Stimulated activated naive CD8-positive, alpha-beta T cell treated with anti-CD3 and anti-CD28 coated beads, Interleukin-15, Interleukin-2, amounts not matched to agents 100 ng/mL and 50 ng/mL, for 24 hours (primary cell): ENCODE measurements around the gene CSPG5.

Experiments
- H3K27ac Mint-ChIP-seq: one replicate; pipeline ENCODE4 v1.8.0; 2021; ENCODE audit warnings: mild to moderate bottlenecking, mixed read lengths
- H3K27me3 Mint-ChIP-seq: one replicate; pipeline ENCODE4 v1.8.0; 2021; ENCODE audit warnings: mixed read lengths
- H3K36me3 Mint-ChIP-seq: one replicate; pipeline ENCODE4 v1.8.0; 2021; ENCODE audit warnings: low read depth, mixed read lengths
- H3K4me1 Mint-ChIP-seq: one replicate; pipeline ENCODE4 v1.8.0; 2021; ENCODE audit warnings: low read depth, mixed read lengths
- H3K4me3 Mint-ChIP-seq: one replicate; pipeline ENCODE4 v1.8.0; 2021; ENCODE audit warnings: mild to moderate bottlenecking, mixed read lengths
- H3K9me3 Mint-ChIP-seq: one replicate; pipeline ENCODE4 v1.8.0; 2021; ENCODE audit warnings: mixed read lengths

The CSPG5 gene

DNA sequence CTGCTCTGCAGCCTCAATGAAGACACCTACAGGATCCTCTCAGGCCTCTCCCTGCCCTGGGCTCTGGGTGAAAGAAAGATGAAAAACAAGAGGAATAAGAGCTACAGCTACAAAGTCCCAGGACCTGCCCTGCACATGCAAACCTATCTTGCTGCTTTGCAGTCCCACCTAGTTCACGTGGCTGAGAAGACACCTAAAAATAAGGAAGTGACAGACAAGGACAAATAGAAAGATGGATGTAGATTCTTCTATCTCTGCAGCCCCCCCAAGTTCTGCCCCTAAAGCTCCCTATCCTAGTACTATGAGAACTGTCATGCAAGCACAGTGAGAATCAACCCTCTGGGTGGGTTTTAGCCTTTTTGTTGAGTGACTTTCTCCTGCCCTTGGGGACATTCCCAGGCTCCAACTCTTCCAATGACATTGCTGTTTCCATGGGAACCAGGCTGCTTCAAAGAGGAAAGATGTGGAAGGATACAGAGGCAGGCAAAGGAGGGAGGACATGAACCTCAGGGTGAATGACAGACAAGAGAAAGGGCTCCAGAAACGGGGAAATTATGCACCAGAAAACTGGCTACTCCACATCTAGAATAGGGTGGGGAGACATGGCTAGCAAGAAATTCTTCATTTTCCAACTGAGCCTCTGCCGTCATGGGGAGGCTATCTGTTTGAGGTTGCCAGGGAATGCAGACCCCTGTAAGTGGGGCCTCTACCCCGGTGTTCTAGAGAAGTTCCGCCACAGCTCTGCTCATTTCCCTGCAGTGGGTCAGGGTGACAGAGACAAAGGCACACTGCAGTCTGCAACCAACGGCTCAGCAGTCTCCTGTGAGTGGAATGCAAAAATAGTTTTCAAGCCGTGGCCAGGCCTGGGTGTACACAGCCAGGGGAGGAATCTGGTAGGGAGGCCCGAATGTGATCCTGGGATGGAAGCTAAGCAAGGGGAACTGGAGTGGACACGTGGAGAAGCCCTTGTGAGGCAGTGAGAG lies 5.2 kb downstream of the CSPG5 start:
- Mint-ChIP-seq H3K36me3 (no peaks in the 10 kb centered on the region), H3K4me1 (peaks cover 3% of the 10 kb centered on the region), H3K9me3 (no peaks in the 10 kb centered on the region), H3K27me3 (peaks cover 29% of the 10 kb centered on the region), H3K4me3 (no peak overlapping the region), H3K27ac (no peak overlapping the region)

DNA sequence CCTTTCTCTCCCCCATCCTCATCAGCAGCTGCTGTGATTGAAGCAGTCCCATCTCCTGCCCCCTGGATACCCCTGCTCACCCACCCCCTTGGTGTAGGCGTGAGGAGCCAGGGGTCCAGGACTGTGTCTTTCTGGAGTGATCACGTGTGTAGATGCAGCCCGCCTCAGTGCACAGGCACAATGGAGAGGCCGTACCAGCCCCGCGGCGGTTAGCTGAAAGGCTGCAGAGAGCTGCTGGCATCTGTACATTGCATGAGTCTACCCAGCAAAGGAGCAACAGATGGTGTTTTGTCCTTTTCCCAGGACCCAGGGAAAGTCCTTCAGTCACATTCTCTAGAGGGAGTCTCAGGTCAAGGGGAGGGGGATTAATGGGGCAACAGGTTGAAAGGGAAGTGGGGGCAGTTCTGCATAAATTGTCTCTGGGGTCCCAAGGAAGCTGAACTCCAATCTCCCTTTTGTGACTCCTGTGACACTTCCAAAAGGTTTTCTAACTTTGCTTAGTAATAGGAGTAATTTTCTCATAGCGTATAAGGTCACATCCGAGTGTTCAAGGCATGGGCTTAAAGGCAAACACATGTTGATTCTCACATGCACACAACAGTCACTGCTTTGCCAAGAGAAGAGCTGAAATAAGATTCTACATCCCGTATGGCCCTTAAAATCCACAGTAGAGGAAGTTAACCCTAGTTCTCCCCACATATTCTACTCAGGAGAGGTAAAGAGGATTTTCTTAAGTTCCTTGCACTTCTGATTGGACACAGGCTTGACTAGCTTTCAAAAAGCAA lies 7.1 kb downstream of the CSPG5 start:
- H3K4me3 Mint-ChIP-seq = no peak overlapping the region
- no peaks in the 10 kb centered on the region for H3K9me3 Mint-ChIP-seq
- no peaks in the 10 kb centered on the region for H3K4me1 Mint-ChIP-seq
- H3K27ac Mint-ChIP-seq = no peak overlapping the region
- H3K27me3 Mint-ChIP-seq = peaks cover 24% of the 10 kb centered on the region
- H3K36me3 Mint-ChIP-seq = no peaks in the 10 kb centered on the region

DNA sequence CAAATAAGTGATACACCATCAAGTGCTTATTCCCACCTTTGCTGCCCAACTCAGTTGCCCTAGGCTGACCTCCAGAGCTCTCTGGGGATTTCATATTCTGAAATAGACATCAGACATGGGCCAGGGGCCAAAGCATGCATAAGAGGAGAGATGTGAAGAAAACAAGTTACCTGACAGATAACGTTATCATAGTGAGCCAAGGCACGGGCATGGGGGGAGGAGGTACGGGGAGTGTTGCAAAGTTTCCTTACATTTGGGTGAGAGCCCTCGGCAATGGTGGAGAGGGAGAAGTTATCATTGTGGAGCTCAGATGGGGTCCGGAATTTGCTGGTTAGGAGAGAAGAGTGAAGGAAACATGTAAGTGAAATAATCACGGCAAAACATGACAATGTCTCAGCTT lies 9.8 kb downstream of the CSPG5 start:
- H3K36me3 Mint-ChIP-seq = no peaks in the 10 kb centered on the region
- no peaks in the 10 kb centered on the region for H3K9me3 Mint-ChIP-seq
- H3K27me3 Mint-ChIP-seq = peaks cover 10% of the 10 kb centered on the region
- H3K4me1 Mint-ChIP-seq = no peaks in the 10 kb centered on the region
- H3K27ac Mint-ChIP-seq = no peak overlapping the region
- no peak overlapping the region for H3K4me3 Mint-ChIP-seq

DNA sequence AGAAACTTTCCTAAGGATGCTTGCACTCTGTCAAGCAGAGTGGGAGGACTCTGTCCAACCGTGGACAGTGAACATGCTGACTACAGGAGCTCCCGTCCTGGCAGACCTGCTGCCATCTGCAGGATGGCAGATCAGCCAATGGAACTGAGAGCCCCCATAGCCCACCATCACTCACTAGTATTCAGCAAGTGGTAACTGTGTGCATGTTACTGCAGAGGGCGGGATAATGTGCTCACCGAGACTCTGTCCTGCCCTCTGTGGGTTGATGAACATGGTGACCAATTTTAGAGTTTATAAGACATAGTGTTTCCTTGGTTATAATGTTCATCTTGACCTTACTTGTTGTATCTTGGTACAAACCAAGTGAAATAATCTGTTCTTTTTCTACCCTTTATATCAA lies 11.5 kb downstream of the CSPG5 start:
- Mint-ChIP-seq H3K9me3 (no peaks in the 10 kb centered on the region), H3K27ac (no peak overlapping the region), H3K36me3 (no peaks in the 10 kb centered on the region), H3K27me3 (no peaks in the 10 kb centered on the region), H3K4me1 (no peaks in the 10 kb centered on the region), H3K4me3 (no peak overlapping the region)

DNA sequence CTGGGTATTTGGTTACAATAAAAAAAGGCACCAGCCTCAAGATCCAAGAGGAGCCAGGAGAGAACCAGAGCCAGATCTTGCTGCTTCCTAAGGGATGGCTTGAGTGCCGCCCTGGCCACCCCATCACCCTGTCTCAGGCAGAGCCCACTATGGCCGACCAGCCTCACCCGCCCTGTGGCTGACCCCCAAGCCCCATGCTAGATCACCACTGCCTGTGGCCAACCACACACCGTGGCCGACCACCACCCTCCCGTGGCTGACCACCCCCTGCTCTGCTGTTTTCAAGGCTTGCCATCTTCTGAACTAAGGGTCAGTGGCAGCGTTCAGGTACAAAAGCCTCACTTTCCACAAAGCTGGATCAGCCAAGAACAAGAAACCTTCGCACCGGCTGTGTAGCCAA lies 12.0 kb downstream of the CSPG5 start:
- H3K27me3 Mint-ChIP-seq = no peaks in the 10 kb centered on the region
- H3K36me3 Mint-ChIP-seq = no peaks in the 10 kb centered on the region
- no peak overlapping the region for H3K27ac Mint-ChIP-seq
- H3K9me3 Mint-ChIP-seq = no peaks in the 10 kb centered on the region
- H3K4me1 Mint-ChIP-seq = no peaks in the 10 kb centered on the region
- no peak overlapping the region for H3K4me3 Mint-ChIP-seq

DNA sequence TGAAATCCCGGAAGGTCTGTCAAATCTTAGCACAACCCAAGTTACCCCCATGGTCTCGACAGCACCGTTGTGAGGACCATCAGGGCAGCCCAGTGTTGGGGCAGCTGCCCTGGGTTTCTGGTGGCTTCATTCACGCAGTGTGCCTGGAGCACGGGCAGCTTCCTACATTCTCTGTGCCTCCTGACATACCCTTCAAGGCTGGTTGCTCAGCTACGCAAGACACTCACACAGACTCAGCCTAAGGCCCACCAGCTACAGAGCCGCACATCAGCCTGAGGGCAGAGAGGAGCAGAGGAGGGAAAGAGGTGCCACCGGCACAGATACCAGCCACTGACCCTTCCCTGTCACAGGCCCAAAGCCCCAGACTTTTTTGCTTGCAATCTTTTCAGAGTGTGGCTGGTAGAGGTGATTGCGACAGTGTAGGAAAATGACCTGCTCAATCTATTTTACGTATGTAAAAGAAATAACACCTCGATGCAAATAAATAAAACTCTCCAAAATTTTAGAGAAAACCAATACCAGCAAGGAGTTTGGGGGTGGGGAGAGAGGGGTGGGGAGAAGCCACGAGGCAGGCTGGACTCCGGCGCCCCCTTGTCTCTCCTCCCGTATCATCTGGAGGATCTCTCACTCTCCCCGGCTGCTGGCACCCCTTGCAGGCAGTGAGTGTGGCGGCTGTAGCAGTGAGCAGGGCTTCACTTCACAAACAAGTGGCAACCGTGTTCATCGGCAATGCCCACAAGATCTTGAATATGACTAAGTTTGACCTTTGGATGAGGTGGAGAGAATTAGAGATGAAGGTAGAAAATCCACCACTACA lies 12.7 kb downstream of the CSPG5 start:
- Mint-ChIP-seq H3K36me3 (no peaks in the 10 kb centered on the region), H3K9me3 (no peaks in the 10 kb centered on the region), H3K4me3 (no peak overlapping the region), H3K27ac (no peak overlapping the region), H3K27me3 (no peaks in the 10 kb centered on the region), H3K4me1 (no peaks in the 10 kb centered on the region)

DNA sequence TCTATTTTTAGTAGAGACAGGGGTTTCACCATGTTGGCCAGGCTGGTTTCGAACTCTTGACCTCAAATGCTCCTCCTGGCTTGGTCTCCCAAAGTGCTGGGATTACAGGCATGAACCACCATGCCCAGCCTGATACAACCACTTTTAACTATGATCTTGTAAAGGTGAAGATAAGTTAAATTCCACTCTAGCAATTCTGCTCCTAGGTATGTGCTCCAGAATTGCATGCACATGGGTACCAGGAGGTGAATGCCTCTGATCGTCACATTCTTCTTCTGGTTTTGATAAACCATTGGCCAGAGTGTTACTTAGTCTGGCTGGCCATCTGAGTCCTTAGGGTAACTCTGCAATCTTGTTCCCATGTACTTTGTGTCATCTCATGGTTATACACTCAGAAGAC lies 22.3 kb downstream of the CSPG5 start:
- Mint-ChIP-seq H3K27me3 (peaks cover 4% of the 10 kb centered on the region), H3K27ac (no peak overlapping the region), H3K4me3 (no peak overlapping the region), H3K9me3 (no peaks in the 10 kb centered on the region), H3K36me3 (no peaks in the 10 kb centered on the region), H3K4me1 (no peaks in the 10 kb centered on the region)

DNA sequence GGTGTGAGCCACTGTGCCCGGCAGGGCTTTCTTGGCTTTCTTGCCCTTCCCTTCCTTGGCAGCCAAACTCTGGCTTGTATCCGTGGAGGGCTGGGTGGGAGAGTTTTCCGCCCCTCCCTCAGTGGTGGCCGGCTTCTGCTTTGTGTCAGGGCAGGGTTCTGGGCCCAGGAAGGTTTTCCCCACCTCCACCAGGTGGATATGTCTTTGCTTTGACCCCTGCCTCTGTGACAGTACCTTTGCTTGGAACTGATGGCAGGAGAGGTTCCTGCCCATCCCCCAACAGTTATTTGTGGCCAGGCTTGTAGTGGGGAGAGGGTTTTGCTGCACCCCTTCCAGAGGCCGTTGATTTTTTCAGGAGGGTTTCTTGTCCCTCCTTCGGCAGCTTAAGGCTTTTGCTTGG lies 24.3 kb downstream of the CSPG5 start:
- no peaks in the 10 kb centered on the region for H3K4me1 Mint-ChIP-seq
- H3K36me3 Mint-ChIP-seq = no peaks in the 10 kb centered on the region
- H3K27me3 Mint-ChIP-seq = peaks cover 8% of the 10 kb centered on the region
- no peak overlapping the region for H3K4me3 Mint-ChIP-seq
- H3K9me3 Mint-ChIP-seq = no peaks in the 10 kb centered on the region
- no peak overlapping the region for H3K27ac Mint-ChIP-seq

DNA sequence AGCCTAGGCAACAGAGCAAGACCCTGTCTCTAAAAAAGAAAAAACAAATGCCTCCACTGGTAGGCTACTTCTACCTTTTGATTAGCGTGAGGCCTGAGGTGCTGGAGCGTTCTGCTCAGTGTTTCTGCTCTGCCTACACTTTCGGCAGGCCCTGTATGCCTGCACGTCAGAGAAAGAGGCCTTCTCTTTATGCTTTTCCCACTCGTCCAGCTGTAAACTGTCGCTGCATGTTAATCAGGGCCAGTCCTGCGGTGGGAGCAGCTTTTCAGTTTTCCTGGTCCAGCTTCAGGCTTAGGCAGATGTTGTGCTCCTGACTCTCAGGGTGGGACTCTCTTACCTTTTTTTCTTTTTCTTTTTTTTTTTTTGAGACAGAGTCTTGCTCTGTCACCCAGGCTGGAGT lies 25.3 kb downstream of the CSPG5 start:
- Mint-ChIP-seq H3K27ac (no peak overlapping the region), H3K4me3 (no peak overlapping the region), H3K9me3 (no peaks in the 10 kb centered on the region), H3K36me3 (no peaks in the 10 kb centered on the region), H3K27me3 (peaks cover 12% of the 10 kb centered on the region), H3K4me1 (no peaks in the 10 kb centered on the region)

DNA sequence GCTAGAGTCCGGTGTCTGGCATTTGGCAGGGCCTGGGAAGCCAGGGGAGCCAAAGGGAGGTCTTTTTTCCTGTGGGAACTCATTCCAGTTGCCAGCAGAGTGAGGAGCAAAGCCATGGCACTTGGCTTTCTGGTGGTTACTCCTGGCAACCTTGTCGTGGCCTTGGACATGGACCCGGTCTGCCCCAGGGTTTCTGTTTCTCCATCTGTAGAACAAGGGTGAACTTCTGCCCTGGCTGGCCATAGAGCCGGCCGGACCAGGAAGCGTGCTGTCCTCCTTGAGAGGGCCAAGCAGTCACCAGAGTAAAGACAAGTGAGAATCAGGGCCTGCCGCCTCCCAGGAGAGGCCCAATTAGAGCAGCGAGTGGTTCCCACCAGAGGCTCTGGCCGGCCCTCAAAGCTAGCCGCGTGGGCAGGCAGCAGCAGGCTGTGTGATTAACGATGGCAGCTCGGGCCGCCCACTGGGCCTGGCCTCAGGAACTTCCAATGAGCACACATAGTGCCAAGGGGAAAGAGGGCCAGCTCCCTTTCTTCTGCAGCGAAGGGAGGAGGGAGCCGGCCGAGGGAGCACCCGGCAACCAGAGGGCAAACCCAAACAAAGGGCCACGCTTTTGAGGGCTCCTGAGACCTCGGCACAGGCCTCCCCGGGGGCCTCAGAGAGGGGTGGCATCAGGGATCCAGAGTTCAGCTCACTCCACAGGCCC lies 36.0 kb downstream of the CSPG5 start:
- Mint-ChIP-seq H3K4me1 (peaks cover 5% of the 10 kb centered on the region), H3K27ac (no peak overlapping the region), H3K36me3 (no peaks in the 10 kb centered on the region), H3K4me3 (no peak overlapping the region), H3K27me3 (peaks cover 11% of the 10 kb centered on the region), H3K9me3 (no peaks in the 10 kb centered on the region)

DNA sequence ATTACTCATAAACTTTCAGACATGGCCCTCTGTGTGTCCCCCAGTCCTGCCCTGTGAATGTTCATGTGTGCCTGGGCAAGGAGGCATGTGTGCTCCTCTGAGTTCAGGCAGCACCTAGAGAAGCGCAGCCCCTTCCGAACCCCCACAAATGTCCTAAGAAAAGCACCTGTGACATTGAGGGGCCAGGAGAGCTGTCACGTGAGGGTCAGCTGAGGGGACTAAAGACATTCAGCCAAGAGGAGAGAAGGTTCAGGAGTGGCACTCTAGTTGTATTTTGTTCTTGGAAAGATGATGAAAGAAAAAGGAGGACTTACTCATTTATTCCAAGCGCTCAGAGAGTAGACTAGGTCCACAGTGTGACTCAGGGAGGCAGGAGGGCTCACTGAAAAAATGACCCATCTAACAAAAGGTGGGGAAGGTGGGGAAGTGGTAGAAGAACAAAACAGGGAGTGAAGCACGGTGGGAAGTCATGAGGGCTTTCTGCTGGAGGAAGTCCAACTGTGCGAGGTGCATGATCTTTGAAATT lies 37.0 kb downstream of the CSPG5 start:
- H3K9me3 Mint-ChIP-seq = no peaks in the 10 kb centered on the region
- no peak overlapping the region for H3K4me3 Mint-ChIP-seq
- H3K27ac Mint-ChIP-seq = peak overlapping the region; percentile 33
- peaks cover 5% of the 10 kb centered on the region for H3K4me1 Mint-ChIP-seq
- no peaks in the 10 kb centered on the region for H3K36me3 Mint-ChIP-seq
- peaks cover 14% of the 10 kb centered on the region for H3K27me3 Mint-ChIP-seq

DNA sequence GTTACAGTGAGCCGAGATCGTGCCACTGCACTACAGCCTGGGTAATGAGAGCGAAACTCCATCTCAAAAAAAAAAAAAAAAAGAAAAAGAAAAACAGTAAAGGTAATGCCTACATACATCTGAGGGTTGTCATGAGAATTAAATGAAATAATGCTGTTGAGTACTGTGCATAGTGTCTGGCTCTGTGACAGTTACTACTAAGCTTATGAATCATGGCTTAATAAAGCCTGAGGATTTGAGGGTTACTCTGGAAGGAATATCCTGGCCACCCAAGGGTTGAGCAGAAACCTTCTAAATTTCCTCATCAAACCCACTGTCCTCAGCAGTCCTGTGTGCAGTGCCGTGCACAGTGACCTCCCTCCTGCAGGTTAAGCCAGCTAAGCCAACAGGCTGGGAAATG lies 38.4 kb downstream of the CSPG5 start:
- Mint-ChIP-seq H3K9me3 (no peaks in the 10 kb centered on the region), H3K27ac (no peak overlapping the region), H3K4me1 (peaks cover 5% of the 10 kb centered on the region), H3K4me3 (no peak overlapping the region), H3K27me3 (peaks cover 12% of the 10 kb centered on the region), H3K36me3 (no peaks in the 10 kb centered on the region)

DNA sequence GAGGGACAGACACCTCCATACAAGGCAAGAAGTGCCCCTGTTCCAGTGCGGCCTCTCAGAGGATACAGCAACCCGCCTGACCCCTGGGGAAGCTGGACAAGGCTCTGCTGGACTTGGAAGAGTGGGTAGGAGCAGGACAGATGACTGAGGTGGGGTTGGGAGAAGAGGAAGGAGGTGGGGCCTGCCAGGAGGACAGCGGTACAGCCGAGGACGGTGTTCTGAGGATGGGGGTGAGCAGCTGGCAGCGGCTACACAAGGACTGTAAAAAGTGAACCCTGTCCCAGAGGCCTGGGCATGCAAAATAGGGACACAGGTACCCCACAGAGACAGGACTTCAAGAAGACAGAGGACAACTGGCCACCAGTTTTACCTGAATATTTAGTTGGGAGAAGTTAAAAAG lies 41.7 kb downstream of the CSPG5 start:
- H3K4me1 Mint-ChIP-seq = peaks cover 5% of the 10 kb centered on the region
- H3K27me3 Mint-ChIP-seq = peaks cover 16% of the 10 kb centered on the region
- H3K4me3 Mint-ChIP-seq = no peak overlapping the region
- no peaks in the 10 kb centered on the region for H3K36me3 Mint-ChIP-seq
- H3K9me3 Mint-ChIP-seq = no peaks in the 10 kb centered on the region
- H3K27ac Mint-ChIP-seq = no peak overlapping the region

DNA sequence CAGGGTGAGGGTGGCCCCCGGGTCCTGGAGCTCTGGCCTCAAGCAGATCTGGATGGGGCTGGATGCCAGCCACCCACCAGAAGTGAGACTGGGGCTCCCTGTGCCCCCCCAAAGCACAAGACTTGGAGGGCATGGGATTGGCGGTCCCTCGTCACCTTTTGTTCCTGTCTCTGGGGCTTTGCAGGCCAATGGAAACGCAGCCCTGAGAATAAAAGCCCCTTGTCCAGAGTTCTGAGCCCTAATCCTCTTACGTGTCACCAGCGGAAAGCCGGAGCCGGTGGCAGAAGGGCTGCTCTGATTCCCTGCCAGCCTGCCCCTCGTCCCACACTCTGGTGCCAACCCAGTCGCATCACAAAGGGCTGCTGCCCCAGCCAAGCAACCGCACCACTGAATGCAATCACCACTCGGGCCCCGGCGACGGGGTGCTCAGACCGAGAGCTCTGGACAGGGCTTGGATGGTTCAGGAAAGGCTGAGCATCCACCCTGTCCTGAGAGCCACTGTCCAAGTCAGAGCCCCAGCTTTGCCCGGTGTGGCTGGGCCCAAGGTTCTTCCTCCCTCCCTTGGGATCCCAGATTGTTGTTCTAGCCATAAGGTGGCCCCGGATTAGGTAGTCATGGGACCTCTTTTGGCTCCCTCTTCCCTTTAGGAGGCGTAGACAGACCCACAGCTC lies 42.3 kb downstream of the CSPG5 start:
- H3K36me3 Mint-ChIP-seq = no peaks in the 10 kb centered on the region
- H3K27ac Mint-ChIP-seq = no peak overlapping the region
- H3K4me1 Mint-ChIP-seq = no peaks in the 10 kb centered on the region
- H3K4me3 Mint-ChIP-seq = no peak overlapping the region
- H3K9me3 Mint-ChIP-seq = no peaks in the 10 kb centered on the region
- H3K27me3 Mint-ChIP-seq = peaks cover 16% of the 10 kb centered on the region
